Esophagus squamous epithelium (tissue), 4 donors: ENCODE data around the gene FOXP1.

Experiments used
- CTCF ChIP-seq, 6 experiments: fragments of 450-650 bp in 4 of 6; fragments of 200-600 bp in 2 of 6; sonication (generic) in 2 of 6; IDR thresholded peaks; one replicate each; pipeline ENCODE4 v1.5.1; 2016 to 2019; ENCODE audit warnings: antibody characterized with exemption in 6 of 6, mild to moderate bottlenecking in 4 of 6, moderate library complexity in 4 of 6
- POLR2A ChIP-seq, 4 donors: fragments of 450-650 bp; IDR thresholded peaks; one replicate each; pipeline ENCODE4 v1.6.1; 2017; ENCODE audit warnings: antibody characterized with exemption in 4 of 4, mild to moderate bottlenecking in 4 of 4, moderate library complexity in 3 of 4

- TF ChIP-seq CTCF (IDR thresholded peaks at IDR 0.05): no peak
- no peak for TF ChIP-seq POLR2A (IDR thresholded peaks at IDR 0.05)
These were observed 157.9 kb downstream of the FOXP1 start for GRCh38 chr3:71425491-71426071.
